ENCODE results near the gene FMO4. TPM values are rescaled to one million over a fixed set of nuclear protein-coding genes. Genes with fewer than 3 reads are reported as not detected.

The FMO4 gene
- total and polyA plus RNA-seq, 10 of the 15 experiments (the other 5 are each of a cell fraction or from before 2014, with no cell fraction given): 0.26 to 3.0 (median 1.1) TPM

GRCh38 chr1:171346881-171347280 is 32.9 kb downstream of the FMO4 start:
- no peaks in the 10 kb centered on the region for H4K20me1 ChIP-seq (ENCODE audit: control insufficient read depth, insufficient read depth)
- no peaks in the 10 kb centered on the region for H3K4me1 ChIP-seq (ENCODE audit: control insufficient read depth, insufficient read depth, low read length)
- ATAC-seq (no peak), DNase-seq (ENCODE audit: low read depth, low spot score) (no peak), FAIRE-seq (no peak)
- ChIA-PET RAD21 (ENCODE audit: unreplicated experiment) (no interaction called here), POLR2A (no interaction called here), SMC1A (ENCODE audit: uncharacterized antibody, unreplicated experiment) (no interaction called here), CTCF (no interaction called here)
- H3K79me2 ChIP-seq (ENCODE audit: control insufficient read depth, insufficient read depth, low read length): no peaks in the 10 kb centered on the region
- H3K27ac ChIP-seq (ENCODE audit: control insufficient read depth, insufficient read depth): no peak overlapping the region
- no peaks in the 10 kb centered on the region for H3K27me3 ChIP-seq (replicated peaks in 1 of 2; ENCODE audit: control insufficient read depth in 2 of 2, insufficient read depth in 2 of 2, low read length in 1 of 2)
- no peak for TF ChIP-seq TAF1 (IDR thresholded peaks at IDR 0.05; ENCODE audit: borderline replicate concordance, low read depth, low read length)
- TF ChIP-seq RAD51 (IDR thresholded peaks at IDR 0.05): no peak
- TF ChIP-seq NRF1 (conservative IDR thresholded peaks at IDR 0.05; ENCODE audit: low read depth, low read length): no peak
- no peak for TF ChIP-seq HCFC1 (IDR thresholded peaks at IDR 0.05; ENCODE audit: low read length)
- no peak for TF ChIP-seq SRF (IDR thresholded peaks at IDR 0.05; ENCODE audit: low read depth in 2 of 2, low read length in 2 of 2)
- TF ChIP-seq RFX5 (IDR thresholded peaks at IDR 0.05; ENCODE audit: low read depth, low read length): no peak
- no peak for TF ChIP-seq ATF3 (IDR thresholded peaks at IDR 0.05; ENCODE audit: borderline replicate concordance, extremely low read depth, low read depth, low read length)
- no peak for TF ChIP-seq USF1 (IDR thresholded peaks at IDR 0.05; ENCODE audit: borderline replicate concordance, extremely low read length, insufficient read depth, low read depth, low read length)
- no peak for TF ChIP-seq YBX1 (IDR thresholded peaks at IDR 0.05)
- TF ChIP-seq SREBF1 (IDR thresholded peaks at IDR 0.05; ENCODE audit: low read length): no peak
- TF ChIP-seq MLLT1 (IDR thresholded peaks at IDR 0.05): no peak
- TF ChIP-seq ZNF622 (IDR thresholded peaks at IDR 0.05): no peak
- TF ChIP-seq STAT1 (conservative IDR thresholded peaks at IDR 0.05): no peak
- no peak for TF ChIP-seq BHLHE40 (IDR thresholded peaks at IDR 0.05; ENCODE audit: borderline replicate concordance in 1 of 2, low read depth in 2 of 2, low read length in 1 of 2)
- TF ChIP-seq ZNF274 (IDR thresholded peaks at IDR 0.05; ENCODE audit: insufficient read depth, insufficient read length): no peak
- TF ChIP-seq CREM (IDR thresholded peaks at IDR 0.05; ENCODE audit: low read depth): no peak
- TF ChIP-seq, protein P1, sequence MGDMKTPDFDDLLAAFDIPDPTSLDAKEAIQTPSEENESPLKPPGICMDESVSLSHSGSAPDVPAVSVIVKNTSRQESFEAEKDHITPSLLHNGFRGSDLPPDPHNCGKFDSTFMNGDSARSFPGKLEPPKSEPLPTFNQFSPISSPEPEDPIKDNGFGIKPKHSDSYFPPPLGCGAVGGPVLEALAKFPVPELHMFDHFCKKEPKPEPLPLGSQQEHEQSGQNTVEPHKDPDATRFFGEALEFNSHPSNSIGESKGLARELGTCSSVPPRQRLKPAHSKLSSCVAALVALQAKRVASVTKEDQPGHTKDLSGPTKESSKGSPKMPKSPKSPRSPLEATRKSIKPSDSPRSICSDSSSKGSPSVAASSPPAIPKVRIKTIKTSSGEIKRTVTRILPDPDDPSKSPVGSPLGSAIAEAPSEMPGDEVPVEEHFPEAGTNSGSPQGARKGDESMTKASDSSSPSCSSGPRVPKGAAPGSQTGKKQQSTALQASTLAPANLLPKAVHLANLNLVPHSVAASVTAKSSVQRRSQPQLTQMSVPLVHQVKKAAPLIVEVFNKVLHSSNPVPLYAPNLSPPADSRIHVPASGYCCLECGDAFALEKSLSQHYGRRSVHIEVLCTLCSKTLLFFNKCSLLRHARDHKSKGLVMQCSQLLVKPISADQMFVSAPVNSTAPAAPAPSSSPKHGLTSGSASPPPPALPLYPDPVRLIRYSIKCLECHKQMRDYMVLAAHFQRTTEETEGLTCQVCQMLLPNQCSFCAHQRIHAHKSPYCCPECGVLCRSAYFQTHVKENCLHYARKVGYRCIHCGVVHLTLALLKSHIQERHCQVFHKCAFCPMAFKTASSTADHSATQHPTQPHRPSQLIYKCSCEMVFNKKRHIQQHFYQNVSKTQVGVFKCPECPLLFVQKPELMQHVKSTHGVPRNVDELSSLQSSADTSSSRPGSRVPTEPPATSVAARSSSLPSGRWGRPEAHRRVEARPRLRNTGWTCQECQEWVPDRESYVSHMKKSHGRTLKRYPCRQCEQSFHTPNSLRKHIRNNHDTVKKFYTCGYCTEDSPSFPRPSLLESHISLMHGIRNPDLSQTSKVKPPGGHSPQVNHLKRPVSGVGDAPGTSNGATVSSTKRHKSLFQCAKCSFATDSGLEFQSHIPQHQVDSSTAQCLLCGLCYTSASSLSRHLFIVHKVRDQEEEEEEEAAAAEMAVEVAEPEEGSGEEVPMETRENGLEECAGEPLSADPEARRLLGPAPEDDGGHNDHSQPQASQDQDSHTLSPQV (IDR thresholded peaks at IDR 0.05): no peak
- TF ChIP-seq PAX5 (IDR thresholded peaks at IDR 0.05; ENCODE audit: borderline replicate concordance, low read depth, low read length): no peak
- no peak overlapping the region for H3K4me2 ChIP-seq (ENCODE audit: control insufficient read depth, insufficient read depth)
- no peaks in the 10 kb centered on the region for H3K9me3 ChIP-seq (replicated peaks; ENCODE audit: control insufficient read depth, insufficient read depth, low read length)
- H2AFZ ChIP-seq (ENCODE audit: control insufficient read depth, low read depth, low read length): no peak overlapping the region
- H3K36me3 ChIP-seq (ENCODE audit: control insufficient read depth in 2 of 2, insufficient read depth in 2 of 2, low read length in 1 of 2): no peaks in the 10 kb centered on the region
- WGBS (ENCODE audit: insufficient coverage, insufficient replicate concordance, low lambda C conversion rate, missing lambda C conversion rate): 87% methylated on average over 1 of the region's 1 CpG
- intact Hi-C loops (cut with micrococcal nuclease; ENCODE audit: unreplicated experiment) (no loop called here), in situ Hi-C loops (cut with MboI) (no loop called here)
- BruUV-seq (replicated peaks): no TSS peak
- no peak overlapping the region for H3K9ac ChIP-seq (ENCODE audit: control insufficient read depth, insufficient read depth, low read length)
- no peak overlapping the region for H3K4me3 ChIP-seq
